GM21825 (cell line): ENCODE results near the gene ADAMTS2.

Source experiments
- ATAC-seq: cut with Tn5 transposase; IDR thresholded peaks from one replicate; pipeline ENCODE4 v1.9.1; 2021; ENCODE audit warnings: mild to moderate bottlenecking, moderate library complexity; ENCODE audit not compliant: unreplicated experiment

The ADAMTS2 gene

DNA sequence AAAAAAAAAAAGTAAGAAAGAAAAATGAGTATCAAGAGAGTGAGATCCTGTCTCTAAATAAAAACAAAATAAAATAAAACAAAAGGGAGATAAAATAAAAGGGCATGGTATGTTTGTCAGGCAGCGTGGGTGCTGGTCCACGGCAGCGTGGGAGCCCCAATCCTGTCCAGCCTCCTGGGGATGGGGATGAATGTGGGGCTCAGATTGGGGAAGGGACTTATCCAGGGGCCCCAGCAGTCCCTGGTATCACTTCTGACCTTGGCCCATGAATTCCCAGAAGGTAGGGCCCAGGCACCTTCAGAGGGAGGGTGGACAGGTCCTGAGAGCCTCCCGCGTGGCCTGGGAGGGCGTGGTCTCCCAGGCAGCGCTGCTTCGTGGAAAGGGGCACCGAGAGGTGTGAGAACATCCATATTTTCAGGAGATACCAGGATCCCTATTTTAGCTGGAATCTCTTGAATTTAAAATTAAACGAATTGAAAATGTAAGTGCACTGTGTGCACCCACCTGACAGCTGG is 213.9 kb downstream of the ADAMTS2 start:
- ATAC-seq, result no peak

GRCh38 chr5:179130101-179130681 is 215.1 kb downstream of the ADAMTS2 start:
- no peak for ATAC-seq

DNA sequence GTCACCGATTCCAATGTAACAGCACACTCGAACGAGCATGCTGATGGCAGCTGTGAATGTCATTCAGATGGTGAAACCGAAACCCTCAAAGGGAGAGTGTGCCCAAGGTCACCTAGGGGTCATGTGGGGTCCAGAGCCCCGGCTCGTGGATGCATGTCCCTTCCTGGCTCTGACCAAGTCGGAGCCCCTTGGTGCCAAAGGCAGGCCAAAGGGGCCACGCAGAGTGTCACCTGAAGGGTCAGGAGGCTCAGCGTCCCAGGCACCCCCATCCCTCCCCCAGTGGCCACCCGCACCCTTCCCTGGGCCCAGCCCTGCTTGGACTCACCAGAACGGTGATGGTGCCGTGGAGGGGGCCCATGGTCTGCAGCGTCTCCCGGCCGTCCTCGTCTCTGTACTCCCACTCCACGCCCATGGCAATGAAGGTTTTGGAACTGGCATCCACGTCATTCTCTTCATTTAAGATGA is 215.6 kb downstream of the ADAMTS2 start:
- no peak for ATAC-seq

- no peak for ATAC-seq
These were observed 216.3 kb downstream of the ADAMTS2 start for GRCh38 chr5:179128976-179129375.

GRCh38 chr5:179128041-179128365 is 217.3 kb downstream of the ADAMTS2 start:
- ATAC-seq, result no peak

- ATAC-seq, result no peak
These were observed 217.9 kb downstream of the ADAMTS2 start for GRCh38 chr5:179127136-179128040.

- no peak for ATAC-seq
These were observed 218.7 kb downstream of the ADAMTS2 start for GRCh38 chr5:179126506-179126991.

- ATAC-seq, result no peak
These were observed 219.3 kb downstream of the ADAMTS2 start for GRCh38 chr5:179125789-179126505.

GRCh38 chr5:179124853-179125788 is 220.1 kb downstream of the ADAMTS2 start:
- ATAC-seq, result no peak

DNA sequence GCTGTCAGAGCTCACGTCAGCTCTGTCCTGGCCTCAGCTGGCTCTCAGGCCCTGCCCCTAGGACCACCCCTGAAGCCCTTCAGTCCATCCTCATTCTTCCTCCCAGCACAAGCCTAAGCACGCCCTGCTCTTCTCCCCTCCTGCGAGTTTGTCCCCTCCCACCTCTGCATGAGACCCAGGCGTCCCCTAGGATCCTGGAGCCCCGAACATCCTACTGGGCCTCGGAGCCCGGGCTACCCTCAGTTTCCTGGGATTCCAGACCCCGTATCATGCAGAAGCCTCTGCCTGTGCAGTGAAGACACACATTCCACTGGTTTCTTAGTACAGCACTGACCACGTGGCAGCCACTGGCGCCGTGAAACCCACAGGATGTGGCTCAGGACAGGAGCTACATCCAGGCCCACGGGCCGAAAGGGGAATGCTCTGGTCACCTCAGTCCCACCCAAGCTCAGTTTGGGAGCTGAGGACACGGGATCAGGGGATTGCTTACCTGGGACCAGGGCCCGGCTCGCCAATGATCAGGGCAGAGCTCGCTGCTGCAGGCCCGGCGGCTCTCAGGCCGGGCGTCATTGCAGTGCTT is 220.9 kb downstream of the ADAMTS2 start:
- ATAC-seq, result no peak

DNA sequence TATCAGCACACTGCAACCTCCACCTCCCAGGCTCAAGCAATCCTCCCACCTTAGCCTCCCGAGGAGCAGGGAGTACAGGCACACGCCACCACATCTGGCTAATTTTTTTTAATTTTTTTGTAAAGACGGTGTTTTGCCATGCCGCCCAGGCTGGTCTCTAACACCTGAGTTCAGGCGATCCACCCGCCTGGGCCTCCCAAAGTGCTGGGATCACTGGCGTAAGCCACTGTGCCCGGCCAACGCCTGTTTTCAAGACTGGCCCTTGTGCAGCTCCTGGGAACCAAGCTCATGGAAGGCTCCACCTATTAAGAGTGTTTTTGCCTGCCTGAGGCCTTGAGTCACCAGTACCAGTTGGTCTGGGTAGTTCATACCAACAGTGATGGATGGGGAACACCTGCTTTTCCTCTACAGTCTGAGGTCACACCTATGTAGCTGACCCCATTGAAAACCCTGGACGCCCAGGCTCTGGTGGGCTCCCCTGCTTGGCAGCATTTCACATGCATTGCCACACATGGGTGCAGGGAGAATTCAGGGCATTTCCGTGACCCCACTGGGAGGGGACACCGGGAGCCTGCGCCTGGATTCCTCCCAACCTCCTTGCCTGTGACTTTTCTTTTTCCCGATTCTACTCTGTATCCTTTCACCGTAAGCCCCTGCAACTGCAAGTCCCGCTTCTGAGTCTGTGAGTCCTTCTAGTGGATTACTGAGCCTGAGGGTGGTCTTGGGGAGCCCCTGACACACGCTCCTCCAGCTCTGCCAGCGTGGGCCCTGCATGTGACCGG is 221.6 kb downstream of the ADAMTS2 start:
- no peak for ATAC-seq

GRCh38 chr5:179123109-179123426 is 222.2 kb downstream of the ADAMTS2 start:
- no peak for ATAC-seq

DNA sequence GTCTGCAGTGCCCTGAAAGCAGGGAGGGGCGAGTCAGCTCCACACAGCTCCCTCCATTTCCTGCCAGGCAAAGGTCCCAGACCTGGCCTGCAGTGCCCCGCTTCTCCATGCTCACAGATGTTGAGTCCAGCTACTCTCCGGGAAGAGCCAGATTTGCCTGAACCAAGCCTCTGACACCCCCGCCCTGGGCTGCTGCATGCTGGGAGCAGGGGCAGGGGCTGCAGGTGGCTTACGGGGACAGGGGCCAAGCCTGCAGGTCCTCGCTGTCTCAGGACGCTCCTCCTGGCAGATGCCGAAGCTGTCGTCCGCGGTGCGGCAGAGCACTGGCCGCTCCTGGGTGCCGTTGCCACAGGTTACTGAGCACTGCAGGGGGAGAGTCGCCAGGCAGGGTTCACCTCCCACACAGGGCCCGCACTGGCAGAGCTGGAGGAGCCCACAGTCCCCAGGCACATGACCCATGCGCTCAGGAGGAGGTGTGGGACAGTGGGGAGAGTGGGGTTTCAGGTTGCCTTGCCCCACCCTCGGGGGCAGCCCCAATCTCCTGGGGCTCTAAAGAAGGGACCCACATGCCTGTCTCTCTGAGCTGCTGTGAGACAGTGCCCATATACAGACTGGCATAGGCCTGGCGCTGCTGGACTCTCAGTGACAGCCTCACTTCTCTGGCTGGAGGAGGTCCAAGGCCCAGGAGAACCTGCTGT is 222.7 kb downstream of the ADAMTS2 start:
- ATAC-seq, result no peak

GRCh38 chr5:179121667-179122111 is 223.6 kb downstream of the ADAMTS2 start:
- ATAC-seq, result no peak

- ATAC-seq, result no peak
These were observed 224.2 kb downstream of the ADAMTS2 start for GRCh38 chr5:179120951-179121666.

DNA sequence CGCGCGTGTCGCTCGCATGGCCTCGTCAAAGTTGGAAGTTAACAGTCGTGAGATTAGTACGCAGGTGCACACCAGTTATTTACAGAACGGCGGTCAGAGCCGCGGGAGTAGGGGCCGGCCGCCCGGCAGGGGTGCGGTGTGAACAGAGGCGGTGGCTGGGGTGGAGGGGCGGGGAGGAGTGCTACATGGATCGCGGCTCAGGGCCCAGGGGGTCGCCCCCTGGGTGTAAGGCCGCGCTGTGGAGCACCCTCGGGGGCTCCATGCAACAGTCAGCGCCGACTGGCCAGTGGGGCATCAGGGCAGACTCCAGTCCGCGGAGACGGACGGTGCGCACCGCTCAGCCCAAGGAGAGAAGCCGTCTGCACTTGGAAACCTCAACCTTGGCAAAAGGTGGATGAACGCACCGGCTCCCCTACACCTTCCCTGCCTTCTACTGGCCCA is 224.8 kb downstream of the ADAMTS2 start:
- no peak for ATAC-seq

DNA sequence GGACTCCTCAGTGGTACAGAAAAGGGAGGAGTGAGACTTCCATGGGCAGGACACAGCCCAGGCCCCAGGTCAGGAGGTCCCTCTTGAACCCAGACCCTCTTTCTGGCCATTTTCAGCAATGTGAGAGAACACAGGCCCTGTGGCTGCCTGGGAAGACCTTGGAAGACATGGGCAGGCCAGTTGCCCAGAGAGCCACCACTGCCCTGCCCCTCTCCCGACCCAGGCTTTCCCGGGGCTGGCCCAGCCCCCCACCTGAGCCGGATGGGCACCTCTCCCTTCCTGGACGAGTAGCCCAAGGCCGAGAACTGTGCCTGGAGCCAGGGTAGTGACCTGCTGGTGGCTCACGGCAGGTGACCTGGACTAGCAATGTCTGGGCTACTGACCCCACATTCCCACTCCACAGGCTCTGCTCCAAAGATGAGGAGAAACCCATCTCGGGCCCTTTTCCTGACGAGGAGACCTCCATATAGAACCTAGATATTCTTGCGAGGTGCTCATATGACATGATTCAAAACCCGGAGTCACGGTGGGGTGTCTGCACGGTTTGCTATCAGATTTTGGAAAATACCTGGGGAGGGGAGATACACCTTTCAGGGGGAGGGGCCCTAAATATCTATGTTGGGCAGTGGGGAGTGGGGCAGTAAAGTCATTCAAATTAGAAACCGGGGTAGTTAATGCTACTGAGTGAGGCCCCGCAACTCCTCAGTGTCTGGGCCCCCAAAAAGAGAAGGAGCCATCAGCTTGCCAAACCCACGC is 225.7 kb downstream of the ADAMTS2 start:
- ATAC-seq, result no peak
